ENCODE measurements around the gene INSRR. TPM values are rescaled to one million over a fixed set of nuclear protein-coding genes. Genes with fewer than 3 reads are reported as not detected.

Gene INSRR
- total RNA-seq, 1 experiment from 2014 or later = not detected

DNA sequence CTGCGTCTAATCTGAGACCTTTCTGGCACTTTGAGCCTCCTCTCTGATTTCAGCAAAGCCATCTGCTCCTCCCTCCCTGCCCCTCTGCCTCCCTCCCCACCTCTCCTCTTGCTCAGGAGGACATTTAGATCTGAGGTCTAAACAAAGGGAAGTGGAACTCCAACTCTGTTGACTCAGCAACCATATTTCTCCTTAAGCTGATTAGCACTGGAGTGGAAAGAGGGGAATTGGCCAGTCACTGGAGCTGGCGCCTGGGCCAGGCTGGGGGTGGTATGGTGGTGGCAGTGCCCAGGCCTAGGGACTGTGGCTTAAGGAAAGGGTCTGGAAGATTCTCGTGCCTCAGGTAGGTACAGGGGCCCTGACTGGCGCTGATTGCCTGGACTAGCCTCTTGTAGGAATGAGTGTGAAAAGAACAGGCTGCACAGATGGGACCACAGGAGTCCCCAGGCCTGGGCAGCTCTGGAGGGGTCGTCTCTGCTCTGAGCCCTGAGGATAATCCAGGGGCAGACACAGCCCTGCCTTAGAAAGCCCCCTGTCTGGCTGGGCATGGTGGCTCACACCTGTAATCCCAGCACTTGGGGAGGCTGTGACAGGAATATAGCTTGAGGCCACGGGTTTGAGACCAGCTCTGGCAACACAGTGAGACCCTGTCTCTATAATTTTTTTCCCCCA is 54.2 kb downstream of the INSRR start:
- H3K27me3 ChIP-seq (ENCODE audit: control insufficient read depth, insufficient read depth, low read length) = no peaks in the 10 kb centered on the region
- 0 out of 2 replicates have a peak, but pooled peaks cover 3% of the 10 kb centered on the region for H3K36me3 ChIP-seq (ENCODE audit: control insufficient read depth, insufficient read depth, low read length)
- intact Hi-C loops (cut with micrococcal nuclease; ENCODE audit: unreplicated experiment) (no loop called here), in situ Hi-C loops (cut with HindIII; ENCODE audit: low pct_unique_long_range_greater_than_20kb, low sequenced_read_pairs) (no loop called here)
- no peak overlapping the region for H3K4me3 ChIP-seq (ENCODE audit: low read depth in 2 of 2, low read length in 2 of 2)
- CTCF ChIA-PET = no interaction called here
- TF ChIP-seq POLR2AphosphoS5 (IDR thresholded peaks at IDR 0.05; ENCODE audit: low read depth, low read length) (no peak), SIN3A (IDR thresholded peaks at IDR 0.05; ENCODE audit: borderline replicate concordance, insufficient read depth, low read depth, low read length) (no peak)
- POLR2A ChIA-PET = interaction anchor here (0.6 kb wide), 1 partner anchor 54 kb away, joined by 6 read pairs; the partner anchor contains the start of gene INSRR
- ATAC-seq (no peak), DNase-seq (ENCODE audit: low read depth, low spot score) (no peak)
- H3K9me3 ChIP-seq (ENCODE audit: control insufficient read depth, insufficient read depth, low read depth, low read length) = no peaks in the 10 kb centered on the region
- no TSS peak for BruUV-seq (replicated peaks)
- H3K4me1 ChIP-seq (ENCODE audit: control insufficient read depth, insufficient read depth, low read length) = no peaks in the 10 kb centered on the region
- H3K27ac ChIP-seq (ENCODE audit: low read length) = no peak overlapping the region

DNA sequence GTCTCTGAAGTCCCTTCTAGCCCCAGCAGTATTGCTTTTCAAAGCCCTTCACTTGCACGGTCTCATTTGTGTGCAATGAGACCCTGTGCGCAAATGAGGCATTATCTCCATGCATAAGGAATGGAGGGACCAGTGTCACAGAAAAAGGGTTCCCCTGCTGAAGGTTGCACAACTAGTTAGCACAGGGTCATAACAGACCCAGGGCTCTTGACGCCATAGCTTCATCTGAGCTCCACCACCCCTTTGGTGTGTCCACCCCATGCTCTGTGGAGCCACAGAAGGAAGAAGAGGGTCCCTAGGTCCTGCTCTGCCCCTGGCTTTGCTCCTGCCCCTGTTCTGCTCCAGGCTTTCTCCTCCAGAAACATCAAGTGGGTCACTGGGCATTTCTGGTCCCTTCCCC is 54.9 kb downstream of the INSRR start:
- no peak overlapping the region for H3K4me3 ChIP-seq (ENCODE audit: low read depth in 2 of 2, low read length in 2 of 2)
- POLR2A ChIA-PET = no interaction called here
- H3K36me3 ChIP-seq (ENCODE audit: control insufficient read depth, insufficient read depth, low read length) = peaks cover 6% of the 10 kb centered on the region; the same call in 1 of the 2 replicates
- DNase-seq (ENCODE audit: low read depth, low spot score) (no peak), ATAC-seq (no peak)
- no peaks in the 10 kb centered on the region for H3K4me1 ChIP-seq (ENCODE audit: control insufficient read depth, insufficient read depth, low read length)
- CTCF ChIA-PET = no interaction called here
- TF ChIP-seq, protein P1, sequence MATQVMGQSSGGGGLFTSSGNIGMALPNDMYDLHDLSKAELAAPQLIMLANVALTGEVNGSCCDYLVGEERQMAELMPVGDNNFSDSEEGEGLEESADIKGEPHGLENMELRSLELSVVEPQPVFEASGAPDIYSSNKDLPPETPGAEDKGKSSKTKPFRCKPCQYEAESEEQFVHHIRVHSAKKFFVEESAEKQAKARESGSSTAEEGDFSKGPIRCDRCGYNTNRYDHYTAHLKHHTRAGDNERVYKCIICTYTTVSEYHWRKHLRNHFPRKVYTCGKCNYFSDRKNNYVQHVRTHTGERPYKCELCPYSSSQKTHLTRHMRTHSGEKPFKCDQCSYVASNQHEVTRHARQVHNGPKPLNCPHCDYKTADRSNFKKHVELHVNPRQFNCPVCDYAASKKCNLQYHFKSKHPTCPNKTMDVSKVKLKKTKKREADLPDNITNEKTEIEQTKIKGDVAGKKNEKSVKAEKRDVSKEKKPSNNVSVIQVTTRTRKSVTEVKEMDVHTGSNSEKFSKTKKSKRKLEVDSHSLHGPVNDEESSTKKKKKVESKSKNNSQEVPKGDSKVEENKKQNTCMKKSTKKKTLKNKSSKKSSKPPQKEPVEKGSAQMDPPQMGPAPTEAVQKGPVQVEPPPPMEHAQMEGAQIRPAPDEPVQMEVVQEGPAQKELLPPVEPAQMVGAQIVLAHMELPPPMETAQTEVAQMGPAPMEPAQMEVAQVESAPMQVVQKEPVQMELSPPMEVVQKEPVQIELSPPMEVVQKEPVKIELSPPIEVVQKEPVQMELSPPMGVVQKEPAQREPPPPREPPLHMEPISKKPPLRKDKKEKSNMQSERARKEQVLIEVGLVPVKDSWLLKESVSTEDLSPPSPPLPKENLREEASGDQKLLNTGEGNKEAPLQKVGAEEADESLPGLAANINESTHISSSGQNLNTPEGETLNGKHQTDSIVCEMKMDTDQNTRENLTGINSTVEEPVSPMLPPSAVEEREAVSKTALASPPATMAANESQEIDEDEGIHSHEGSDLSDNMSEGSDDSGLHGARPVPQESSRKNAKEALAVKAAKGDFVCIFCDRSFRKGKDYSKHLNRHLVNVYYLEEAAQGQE (IDR thresholded peaks at IDR 0.05; ENCODE audit: insufficient read depth in 1 of 2, low read depth in 2 of 2, low read length in 1 of 2) = no peak
- TF ChIP-seq TCF7L2 (IDR thresholded peaks at IDR 0.05; ENCODE audit: low read depth, low read length) (no peak), POLR2AphosphoS5 (IDR thresholded peaks at IDR 0.05; ENCODE audit: low read depth, low read length) (no peak), CTCF (IDR thresholded peaks at IDR 0.05) (no peak), SIN3A (IDR thresholded peaks at IDR 0.05; ENCODE audit: borderline replicate concordance, insufficient read depth, low read depth, low read length) (no peak)
- in situ Hi-C loops (cut with HindIII; ENCODE audit: low pct_unique_long_range_greater_than_20kb, low sequenced_read_pairs) (no loop called here), intact Hi-C loops (cut with micrococcal nuclease; ENCODE audit: unreplicated experiment) (no loop called here)
- H3K9me3 ChIP-seq (ENCODE audit: control insufficient read depth, insufficient read depth, low read depth, low read length) = no peaks in the 10 kb centered on the region
- no TSS peak for BruUV-seq (replicated peaks)
- no peaks in the 10 kb centered on the region for H3K27me3 ChIP-seq (ENCODE audit: control insufficient read depth, insufficient read depth, low read length)
- no peak overlapping the region for H3K27ac ChIP-seq (ENCODE audit: low read length)
